Pancreas (tissue), 10 donors: ENCODE measurements around the gene CYB5R4. TPM values are rescaled to one million over a fixed set of nuclear protein-coding genes. Genes with fewer than 3 reads are reported as not detected.
"Not testable (repeated sequence)": the region's sequence is repeated elsewhere in the genome, so short reads cannot be mapped to it uniquely, and the experiment has no call there.

Experiments
- ATAC-seq, 4 donors: fragments of 200-7000 bp; cut with Tn5 transposase; one replicate each; pipeline versions ENCODE4 v1.8.0 to v1.9.1; 2020; ENCODE audit warnings: mild to moderate bottlenecking in 4 of 4, moderate library complexity in 4 of 4
- DNase-seq, 6 donors: peaks; one replicate each; pipeline ENCODE4 v3.0.0-alpha.2; 2020
- FAIRE-seq: peaks from 2 replicates; lab custom pipeline; 2012; peaks lifted over from hg19 to GRCh38; lab: Jason Lieb, UNC
- H3K27ac ChIP-seq, 4 donors: fragments of 200-600 bp; sonication (generic); 1 replicate in 3 of 4; 2 replicates in 1 of 4; pipeline versions ENCODE4 v1.5.0 to v1.8.0; 2020
- H3K27me3 ChIP-seq, 4 donors: fragments of 200-600 bp; one replicate each; pipeline ENCODE4 v1.8.0; 2021
- H3K36me3 ChIP-seq, 3 donors: fragments of 200-600 bp; sonication (generic) in 1 of 3; one replicate each; pipeline versions ENCODE4 v1.5.0 to v1.8.0; 2020 to 2021
- H3K4me1 ChIP-seq, 3 donors: fragments of 200-600 bp; one replicate each; pipeline ENCODE4 v1.8.0; 2021
- H3K4me3 ChIP-seq, 4 donors: fragments of 200-600 bp; sonication (generic) in 2 of 4; one replicate each; pipeline versions ENCODE4 v1.5.0 to v1.8.0; 2020 to 2021
- H3K9me3 ChIP-seq, 4 donors: fragments of 200-600 bp; one replicate each; pipeline ENCODE4 v1.8.0; 2021
- CTCF ChIP-seq, 4 donors: fragments of 200-600 bp; sonication (generic) in 3 of 4; IDR thresholded peaks; one replicate each; pipeline versions ENCODE4 v1.5.0 to v1.8.0; 2021; ENCODE audit warnings: antibody characterized with exemption in 4 of 4
- WGBS, 2 donors: extraction: QIAGEN DNeasy Blood & Tissue Kit; methylation state at CpG; one replicate each; pipeline ENCODE4 v1.1.7; 2013; 5-methylcytosine and 5-hydroxymethylcytosine counted together
- intact Hi-C, 3 donors: fragments of 100-400 bp; cut with DNase I; formaldehyde crosslinking; loops; one replicate each; pipeline versions ENCODE4 v1.11.1 to v1.14.2; 2022
- polyA plus RNA-seq, 2 donors: library from polyadenylated mRNA; stranded (reverse); fragments of 200-250 nt; gene quantifications; one replicate each; pipeline ENCODE4 v1.2.3, GENCODE V29; 2013
- total RNA-seq, 6 donors: library from RNA; stranded (reverse); fragmentation: NEBNext Ultra II Directional in 4 of 6; extraction: Animal tissue kit (Norgen Biotek cat#: 25700) in 4 of 6; gene quantifications; one replicate each; pipeline versions ENCODE4 v1.2.1 to v1.2.4, GENCODE V29; 2021 to 2023
- donor health status: healthy with polysubstance abuse.
- donor health status: DM: no; HTN: no; CAD: no; lungs with moderate emphysema.
- donor health status: DM: no; HTN: no; CAD: no.
- donor health status: control.
- donor health status: control.
- donor health status: Bipolar disorder and iron deficiency.
- donor health status: DM: yes; HTN: yes; CAD: no.
- donor health status: DM: no; HTN: no; CAD: no.
- donor health status: DM: no; HTN: no; CAD: no.
- donor health status: DM: yes; HTN: yes; CAD: no.

The CYB5R4 gene
- total and polyA plus RNA-seq, 8 donors, result 1.1 to 10.1 (median 5.4) TPM

DNA sequence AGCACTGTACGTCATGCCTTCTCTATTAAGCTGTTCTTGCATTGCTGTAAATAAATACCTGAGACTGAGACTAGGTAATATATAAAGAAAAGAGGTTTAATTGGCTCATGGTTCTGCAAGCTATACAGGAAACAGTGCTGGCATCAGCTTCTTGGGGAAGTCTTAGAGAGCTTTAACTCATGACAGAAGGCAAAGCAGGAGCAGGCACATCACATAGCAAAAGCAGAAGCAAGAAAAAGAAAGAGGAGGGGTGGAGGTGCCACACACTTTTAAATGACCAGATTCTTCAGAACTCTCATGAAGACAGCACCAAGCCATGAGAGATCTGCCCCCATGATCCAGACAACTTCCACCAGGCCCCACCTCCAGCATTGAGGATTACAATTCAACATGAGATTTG, 30.1 kb downstream of the CYB5R4 start:
- Histone ChIP-seq H3K4me3 (no peak overlapping the region), H3K36me3 (no peaks in the 10 kb centered on the region), H3K27ac (no peak overlapping the region), H3K9me3 (no peaks in the 10 kb centered on the region), H3K27me3 (no peaks in the 10 kb centered on the region), H3K4me1 (peaks cover 0 to 4% (median 3%) of the 10 kb centered on the region in 3 donors)
- intact Hi-C loops, result loop anchor here in 2 of 3 donors (10.0 kb wide), 2 partner anchors 325 to 335 kb away; partner anchors contain the start of gene CEP162 (in 1 of the 2)
- no peak for TF ChIP-seq CTCF (IDR thresholded peaks at IDR 0.05)
- FAIRE-seq, result no peak
- WGBS, 2 donors, result 97 to 100% methylated on average over 1 of the region's 1 CpG
- DNase-seq, result no peak
- no peak for ATAC-seq

DNA sequence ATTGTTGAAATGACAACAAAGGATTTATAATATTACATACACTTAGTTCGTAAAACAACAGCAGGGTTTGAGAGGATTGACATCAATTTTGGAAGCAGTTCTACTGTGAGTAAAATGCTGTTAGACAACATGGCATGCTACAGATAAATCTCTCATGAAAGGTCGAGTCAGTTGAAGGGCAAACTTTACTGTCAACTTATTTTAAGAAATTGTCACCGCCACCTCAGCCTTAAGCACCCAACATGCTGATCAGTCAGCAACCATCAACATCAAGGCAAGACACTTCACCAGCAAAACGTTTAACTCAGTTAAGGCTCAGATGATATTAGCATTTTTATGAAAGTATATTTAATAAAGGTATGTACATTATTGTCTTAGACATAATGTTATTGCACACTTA, 31.0 kb downstream of the CYB5R4 start:
- no peak for ATAC-seq
- Histone ChIP-seq H3K36me3 (no peaks in the 10 kb centered on the region), H3K27me3 (no peaks in the 10 kb centered on the region), H3K27ac (no peak overlapping the region), H3K4me3 (no peak overlapping the region), H3K9me3 (no peaks in the 10 kb centered on the region), H3K4me1 (peaks cover 0 to 4% (median 0%) of the 10 kb centered on the region in 3 donors)
- intact Hi-C loops, result no loop called here
- DNase-seq, result no peak
- FAIRE-seq, result no peak
- WGBS, 2 donors, result 83 to 88% methylated on average over 4 of the region's 4 CpGs
- TF ChIP-seq CTCF (IDR thresholded peaks at IDR 0.05), result no peak

- FAIRE-seq, result no peak
- peaks cover 0 to 4% (median 0%) of the 10 kb centered on the region in 3 donors for H3K4me1 ChIP-seq
- no peak for DNase-seq
- no peak overlapping the region for H3K4me3 ChIP-seq
- no peak for ATAC-seq
- H3K36me3 ChIP-seq, result no peaks in the 10 kb centered on the region
- no peaks in the 10 kb centered on the region for H3K9me3 ChIP-seq
- H3K27me3 ChIP-seq, result no peaks in the 10 kb centered on the region
- 64 to 67% methylated on average over 4 of the region's 4 CpGs for WGBS, 2 donors
- intact Hi-C loops, result no loop called here
- H3K27ac ChIP-seq, result no peak overlapping the region
- TF ChIP-seq CTCF (IDR thresholded peaks at IDR 0.05), result no peak
Measured at GRCh38 chr6:83891586-83891985, 32.1 kb downstream of the CYB5R4 start.

GRCh38 chr6:83893024-83893423, 33.5 kb downstream of the CYB5R4 start:
- no peak for TF ChIP-seq CTCF (IDR thresholded peaks at IDR 0.05)
- intact Hi-C loops, result no loop called here
- no peak overlapping the region for H3K27ac ChIP-seq
- DNase-seq (no peak), FAIRE-seq (peak; percentile 41), ATAC-seq (peak in 1 of 4 donors; percentile 21)
- H3K4me3 ChIP-seq, result no peak overlapping the region
- WGBS, 2 donors, result 91 to 95% methylated on average over 1 of the region's 1 CpG
- no peaks in the 10 kb centered on the region for H3K27me3 ChIP-seq
- no peaks in the 10 kb centered on the region for H3K36me3 ChIP-seq
- H3K4me1 ChIP-seq, result peaks cover 0 to 4% (median 0%) of the 10 kb centered on the region in 3 donors
- no peaks in the 10 kb centered on the region for H3K9me3 ChIP-seq

GRCh38 chr6:83897094-83897493, 37.6 kb downstream of the CYB5R4 start:
- H3K4me3 ChIP-seq, H3K27me3 ChIP-seq, ATAC-seq, H3K9me3 ChIP-seq, DNase-seq, H3K36me3 ChIP-seq, H3K4me1 ChIP-seq, H3K27ac ChIP-seq, FAIRE-seq, intact Hi-C loops: not testable (repeated sequence)
- no CpG with 5 or more reads among the region's 2 CpGs for WGBS, 2 donors
